IMR-90 (cell line): ENCODE data around the gene ATP5PO.

Experiments
- RAD21 ChIP-seq: IDR thresholded peaks from 2 replicates; pipeline ENCODE4 v1.6.1; 2012; ENCODE audit warnings: low read length, improper control_type of control experiment
- TF ChIP-seq, protein P1 (sequence below): conservative IDR thresholded peaks from 2 replicates; pipeline ENCODE4 v1.5.1; 2012; ENCODE audit warnings: mild to moderate bottlenecking, low read depth, low read length, improper control_type of control experiment

DNA sequence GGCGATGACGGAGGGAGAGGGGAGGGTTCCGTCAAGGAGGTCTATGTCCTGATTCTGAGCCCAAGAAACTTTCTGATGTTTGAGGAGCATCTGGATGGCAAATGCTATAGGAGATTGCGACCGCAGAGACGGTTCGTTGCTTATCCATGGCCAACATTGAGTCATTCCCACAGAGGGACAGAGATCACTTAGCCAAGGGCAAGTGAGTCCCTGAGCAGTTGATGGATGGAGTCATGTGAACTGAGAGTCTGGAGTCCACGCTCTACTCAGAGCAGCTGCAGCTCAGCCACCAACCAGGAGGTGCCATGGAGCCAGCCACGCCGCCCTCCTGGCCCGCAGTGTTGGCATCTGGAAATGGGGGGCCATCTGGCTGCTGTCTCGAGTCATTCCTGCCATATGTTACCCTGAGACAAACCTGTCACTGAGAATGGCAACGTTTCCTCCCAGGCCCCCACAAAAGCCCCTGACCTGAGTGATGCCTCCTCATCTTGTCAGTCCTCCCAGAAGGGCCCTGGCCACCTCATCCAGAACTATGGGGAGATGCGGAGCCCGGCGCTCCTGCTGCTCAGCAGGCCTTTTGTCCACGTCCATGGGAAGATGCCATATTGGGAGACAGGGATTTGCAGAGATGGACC is 58.6 kb downstream of the ATP5PO start:
- TF ChIP-seq, protein P1, sequence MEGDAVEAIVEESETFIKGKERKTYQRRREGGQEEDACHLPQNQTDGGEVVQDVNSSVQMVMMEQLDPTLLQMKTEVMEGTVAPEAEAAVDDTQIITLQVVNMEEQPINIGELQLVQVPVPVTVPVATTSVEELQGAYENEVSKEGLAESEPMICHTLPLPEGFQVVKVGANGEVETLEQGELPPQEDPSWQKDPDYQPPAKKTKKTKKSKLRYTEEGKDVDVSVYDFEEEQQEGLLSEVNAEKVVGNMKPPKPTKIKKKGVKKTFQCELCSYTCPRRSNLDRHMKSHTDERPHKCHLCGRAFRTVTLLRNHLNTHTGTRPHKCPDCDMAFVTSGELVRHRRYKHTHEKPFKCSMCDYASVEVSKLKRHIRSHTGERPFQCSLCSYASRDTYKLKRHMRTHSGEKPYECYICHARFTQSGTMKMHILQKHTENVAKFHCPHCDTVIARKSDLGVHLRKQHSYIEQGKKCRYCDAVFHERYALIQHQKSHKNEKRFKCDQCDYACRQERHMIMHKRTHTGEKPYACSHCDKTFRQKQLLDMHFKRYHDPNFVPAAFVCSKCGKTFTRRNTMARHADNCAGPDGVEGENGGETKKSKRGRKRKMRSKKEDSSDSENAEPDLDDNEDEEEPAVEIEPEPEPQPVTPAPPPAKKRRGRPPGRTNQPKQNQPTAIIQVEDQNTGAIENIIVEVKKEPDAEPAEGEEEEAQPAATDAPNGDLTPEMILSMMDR: no peak
- no peak for TF ChIP-seq RAD21
